GM18498 (cell line): ENCODE measurements around the gene IGF2BP3.

Experiments
- ATAC-seq: cut with Tn5 transposase; IDR thresholded peaks from one replicate; pipeline ENCODE4 v1.9.1; 2021; ENCODE audit warnings: mild to moderate bottlenecking, moderate library complexity; ENCODE audit not compliant: unreplicated experiment

IGF2BP3 gene

GRCh38 chr7:23472556-23472955 is 2.3 kb upstream of the IGF2BP3 start:
- ATAC-seq, result no peak

- no peak for ATAC-seq
These were observed 1.8 kb upstream of the IGF2BP3 start for GRCh38 chr7:23472046-23472445.

GRCh38 chr7:23471106-23471859 is 992 bp upstream of the IGF2BP3 start:
- peak; percentile 36 for ATAC-seq

GRCh38 chr7:23469961-23470250 is 385 bp downstream of the IGF2BP3 start:
- ATAC-seq, result no peak

GRCh38 chr7:23469150-23469960 is 936 bp downstream of the IGF2BP3 start:
- ATAC-seq, result peak; percentile 15

GRCh38 chr7:23468526-23469149 is 1.7 kb downstream of the IGF2BP3 start:
- no peak for ATAC-seq

GRCh38 chr7:23467806-23468525 is 2.3 kb downstream of the IGF2BP3 start:
- ATAC-seq, result no peak

- no peak for ATAC-seq
These were observed 2.9 kb downstream of the IGF2BP3 start for GRCh38 chr7:23467291-23467805.

- no peak for ATAC-seq
These were observed 7.4 kb downstream of the IGF2BP3 start for GRCh38 chr7:23462846-23463245.

- ATAC-seq, result no peak
These were observed 12.2 kb downstream of the IGF2BP3 start for GRCh38 chr7:23458044-23458443.

- no peak for ATAC-seq
These were observed 14.2 kb downstream of the IGF2BP3 start for GRCh38 chr7:23456093-23456492.

GRCh38 chr7:23454881-23455526 is 15.3 kb downstream of the IGF2BP3 start:
- ATAC-seq, result no peak

- ATAC-seq, result no peak
These were observed 19.8 kb downstream of the IGF2BP3 start for GRCh38 chr7:23450518-23450917.

- no peak for ATAC-seq
These were observed 20.4 kb downstream of the IGF2BP3 start for GRCh38 chr7:23449941-23450340.

GRCh38 chr7:23445326-23445725 is 25.0 kb downstream of the IGF2BP3 start:
- ATAC-seq, result no peak

- no peak for ATAC-seq
These were observed 26.3 kb downstream of the IGF2BP3 start for GRCh38 chr7:23443974-23444373.

- ATAC-seq, result no peak
These were observed 32.1 kb downstream of the IGF2BP3 start for GRCh38 chr7:23438171-23438570.

GRCh38 chr7:23434147-23434917 is 36.0 kb downstream of the IGF2BP3 start:
- ATAC-seq, result no peak

- no peak for ATAC-seq
These were observed 38.5 kb downstream of the IGF2BP3 start for GRCh38 chr7:23431702-23432199.

GRCh38 chr7:23430893-23431259 is 39.4 kb downstream of the IGF2BP3 start:
- no peak for ATAC-seq
